ENCODE results near the gene HBB. TPM values are rescaled to one million over a fixed set of nuclear protein-coding genes. Genes with fewer than 3 reads are reported as not detected.

HBB gene
- not detected for polyA plus RNA-seq (2013, experiment 1 of 2)
- polyA plus RNA-seq (2013, experiment 2 of 2): not detected

GRCh38 chr11:5226732-5227310, at the start of gene HBB:
Gene HBB (minus strand): TSS chr11:5227071. CDS start chr11:5227021, 50 bp downstream.
- H3K18ac ChIP-seq (ENCODE audit: low read depth in 1 of 2, low read length in 2 of 2): no peak within 1 kb of the TSS
- H2BK12ac ChIP-seq (ENCODE audit: low read length in 2 of 2): no peak within 1 kb of the TSS
- H3K14ac ChIP-seq (ENCODE audit: low read length in 2 of 2): peak within 1 kb of the TSS in 1 of 2 experiments; percentile 36
- no peaks in the 10 kb centered on the region for H3K27me3 ChIP-seq (ENCODE audit: control insufficient read depth in 1 of 2, insufficient read depth in 1 of 2, low read length in 2 of 2)
- H3K4ac ChIP-seq (ENCODE audit: low read depth in 1 of 2, low read length in 2 of 2): no peak within 1 kb of the TSS
- no peaks in the 10 kb centered on the region for H3K9me3 ChIP-seq (ENCODE audit: control insufficient read depth, low read length)
- H4K91ac ChIP-seq (ENCODE audit: low read length): no peak within 1 kb of the TSS
- 100% methylated on average over 2 of the region's 3 CpGs for WGBS
- no peak within 1 kb of the TSS for H3K4me3 ChIP-seq (ENCODE audit: insufficient read depth in 1 of 2, low read depth in 1 of 2, low read length in 2 of 2)
- DNase-seq: no peak
- H3K27ac ChIP-seq (ENCODE audit: low read length, poor library complexity, severe bottlenecking): no peak within 1 kb of the TSS
- no peak within 1 kb of the TSS for H3K23ac ChIP-seq (ENCODE audit: low read length in 2 of 2)
- no peaks in the 10 kb centered on the region for H3K36me3 ChIP-seq (ENCODE audit: control insufficient read depth in 1 of 2, insufficient read depth in 2 of 2, low read depth in 1 of 2, low read length in 2 of 2)
- no peak within 1 kb of the TSS for H2AK5ac ChIP-seq (ENCODE audit: low read length, severe bottlenecking)
- no peak within 1 kb of the TSS for H3K4me2 ChIP-seq (ENCODE audit: low read length, poor library complexity, severe bottlenecking)
- no peak within 1 kb of the TSS for H2AFZ ChIP-seq (ENCODE audit: low read depth, low read length)
- H3K9ac ChIP-seq (ENCODE audit: low read length): no peak within 1 kb of the TSS
- no peaks in the 10 kb centered on the region for H3K4me1 ChIP-seq (ENCODE audit: control insufficient read depth, insufficient read depth, low read depth, low read length)
- H2BK120ac ChIP-seq (ENCODE audit: low read depth, low read length): no peak within 1 kb of the TSS
- no peak within 1 kb of the TSS for H2BK15ac ChIP-seq (ENCODE audit: low read depth, poor library complexity, severe bottlenecking)
- no peak within 1 kb of the TSS for H4K8ac ChIP-seq (ENCODE audit: low read length)
- H3K79me1 ChIP-seq (replicated peaks; ENCODE audit: low read length, poor library complexity, severe bottlenecking): no peaks in the 10 kb centered on the region
- H2BK5ac ChIP-seq (ENCODE audit: low read depth, low read length, poor library complexity, severe bottlenecking): no peak within 1 kb of the TSS

GRCh38 chr11:5275369-5276110, 48.7 kb upstream of the HBB start:
- no peak overlapping the region for H2BK5ac ChIP-seq (ENCODE audit: low read depth, low read length, poor library complexity, severe bottlenecking)
- no peak overlapping the region for H3K9ac ChIP-seq (ENCODE audit: low read length)
- no peaks in the 10 kb centered on the region for H3K36me3 ChIP-seq (ENCODE audit: control insufficient read depth in 1 of 2, insufficient read depth in 2 of 2, low read depth in 1 of 2, low read length in 2 of 2)
- H3K79me1 ChIP-seq (replicated peaks; ENCODE audit: low read length, poor library complexity, severe bottlenecking): no peaks in the 10 kb centered on the region
- no peak overlapping the region for H3K27ac ChIP-seq (ENCODE audit: low read length, poor library complexity, severe bottlenecking)
- no peaks in the 10 kb centered on the region for H3K4me1 ChIP-seq (ENCODE audit: control insufficient read depth, insufficient read depth, low read depth, low read length)
- no peak overlapping the region for H2AFZ ChIP-seq (ENCODE audit: low read depth, low read length)
- no peak overlapping the region for H4K8ac ChIP-seq (ENCODE audit: low read length)
- H4K91ac ChIP-seq (ENCODE audit: low read length): no peak overlapping the region
- H3K4me2 ChIP-seq (ENCODE audit: low read length, poor library complexity, severe bottlenecking): no peak overlapping the region
- no peaks in the 10 kb centered on the region for H3K27me3 ChIP-seq (ENCODE audit: control insufficient read depth in 1 of 2, insufficient read depth in 1 of 2, low read length in 2 of 2)
- DNase-seq: peak; percentile 49
- no peak overlapping the region for H2BK12ac ChIP-seq (ENCODE audit: low read length in 2 of 2)
- no peak overlapping the region for H2BK120ac ChIP-seq (ENCODE audit: low read depth, low read length)
- H3K14ac ChIP-seq (ENCODE audit: low read length in 2 of 2): no peak overlapping the region
- H3K18ac ChIP-seq (ENCODE audit: low read depth in 1 of 2, low read length in 2 of 2): no peak overlapping the region
- no peak overlapping the region for H3K23ac ChIP-seq (ENCODE audit: low read length in 2 of 2)
- WGBS: 51% methylated on average over 6 of the region's 6 CpGs
- H3K4ac ChIP-seq (ENCODE audit: low read depth in 1 of 2, low read length in 2 of 2): no peak overlapping the region
- H3K9me3 ChIP-seq (ENCODE audit: control insufficient read depth, low read length): no peaks in the 10 kb centered on the region
- H2BK15ac ChIP-seq (ENCODE audit: low read depth, poor library complexity, severe bottlenecking): no peak overlapping the region
- no peak overlapping the region for H3K4me3 ChIP-seq (ENCODE audit: insufficient read depth in 1 of 2, low read depth in 1 of 2, low read length in 2 of 2)
- no peak overlapping the region for H2AK5ac ChIP-seq (ENCODE audit: low read length, severe bottlenecking)

GRCh38 chr11:5274395-5274794, 47.5 kb upstream of the HBB start:
- no peaks in the 10 kb centered on the region for H3K4me1 ChIP-seq (ENCODE audit: control insufficient read depth, insufficient read depth, low read depth, low read length)
- peak overlapping the region in 1 of 2 experiments; percentile 4 for H3K14ac ChIP-seq (ENCODE audit: low read length in 2 of 2)
- H3K79me1 ChIP-seq (replicated peaks; ENCODE audit: low read length, poor library complexity, severe bottlenecking): no peaks in the 10 kb centered on the region
- H3K27me3 ChIP-seq (ENCODE audit: control insufficient read depth in 1 of 2, insufficient read depth in 1 of 2, low read length in 2 of 2): no peaks in the 10 kb centered on the region
- no peak overlapping the region for H2BK5ac ChIP-seq (ENCODE audit: low read depth, low read length, poor library complexity, severe bottlenecking)
- no peak overlapping the region for H2AK5ac ChIP-seq (ENCODE audit: low read length, severe bottlenecking)
- H2BK15ac ChIP-seq (ENCODE audit: low read depth, poor library complexity, severe bottlenecking): no peak overlapping the region
- H3K4me2 ChIP-seq (ENCODE audit: low read length, poor library complexity, severe bottlenecking): no peak overlapping the region
- WGBS: 27% methylated on average over 5 of the region's 5 CpGs
- H3K4ac ChIP-seq (ENCODE audit: low read depth in 1 of 2, low read length in 2 of 2): no peak overlapping the region
- no peak overlapping the region for H2BK12ac ChIP-seq (ENCODE audit: low read length in 2 of 2)
- H4K91ac ChIP-seq (ENCODE audit: low read length): no peak overlapping the region
- no peak overlapping the region for H3K27ac ChIP-seq (ENCODE audit: low read length, poor library complexity, severe bottlenecking)
- DNase-seq: peak; percentile 24
- H3K23ac ChIP-seq (ENCODE audit: low read length in 2 of 2): no peak overlapping the region
- H3K18ac ChIP-seq (ENCODE audit: low read depth in 1 of 2, low read length in 2 of 2): peak overlapping the region in 1 of 2 experiments; percentile 28
- H3K36me3 ChIP-seq (ENCODE audit: control insufficient read depth in 1 of 2, insufficient read depth in 2 of 2, low read depth in 1 of 2, low read length in 2 of 2): no peaks in the 10 kb centered on the region
- H2AFZ ChIP-seq (ENCODE audit: low read depth, low read length): no peak overlapping the region
- no peak overlapping the region for H3K9ac ChIP-seq (ENCODE audit: low read length)
- peak overlapping the region; percentile 52 for H4K8ac ChIP-seq (ENCODE audit: low read length)
- no peak overlapping the region for H2BK120ac ChIP-seq (ENCODE audit: low read depth, low read length)
- H3K9me3 ChIP-seq (ENCODE audit: control insufficient read depth, low read length): no peaks in the 10 kb centered on the region
- H3K4me3 ChIP-seq (ENCODE audit: insufficient read depth in 1 of 2, low read depth in 1 of 2, low read length in 2 of 2): no peak overlapping the region

GRCh38 chr11:5272395-5273017, 45.6 kb upstream of the HBB start:
- no peak overlapping the region for H2BK15ac ChIP-seq (ENCODE audit: low read depth, poor library complexity, severe bottlenecking)

More at GRCh38 chr11:5272395-5273017, 45.6 kb upstream of the HBB start:
- Histone ChIP-seq H2AK5ac (ENCODE audit: low read length, severe bottlenecking) (no peak overlapping the region), H3K27me3 (ENCODE audit: control insufficient read depth in 1 of 2, insufficient read depth in 1 of 2, low read length in 2 of 2) (no peaks in the 10 kb centered on the region), H3K14ac (ENCODE audit: low read length in 2 of 2) (no peak overlapping the region), H3K18ac (ENCODE audit: low read depth in 1 of 2, low read length in 2 of 2) (no peak overlapping the region), H3K27ac (ENCODE audit: low read length, poor library complexity, severe bottlenecking) (no peak overlapping the region), H3K36me3 (ENCODE audit: control insufficient read depth in 1 of 2, insufficient read depth in 2 of 2, low read depth in 1 of 2, low read length in 2 of 2) (no peaks in the 10 kb centered on the region), H3K9ac (ENCODE audit: low read length) (no peak overlapping the region), H3K9me3 (ENCODE audit: control insufficient read depth, low read length) (no peaks in the 10 kb centered on the region), H4K91ac (ENCODE audit: low read length) (no peak overlapping the region), H2BK5ac (ENCODE audit: low read depth, low read length, poor library complexity, severe bottlenecking) (no peak overlapping the region), H3K4ac (ENCODE audit: low read depth in 1 of 2, low read length in 2 of 2) (no peak overlapping the region), H3K4me2 (ENCODE audit: low read length, poor library complexity, severe bottlenecking) (no peak overlapping the region), H4K8ac (ENCODE audit: low read length) (no peak overlapping the region), H3K4me1 (ENCODE audit: control insufficient read depth, insufficient read depth, low read depth, low read length) (peaks cover 1% of the 10 kb centered on the region), H3K79me1 (replicated peaks; ENCODE audit: low read length, poor library complexity, severe bottlenecking) (no peaks in the 10 kb centered on the region), H2AFZ (ENCODE audit: low read depth, low read length) (no peak overlapping the region), H3K4me3 (ENCODE audit: insufficient read depth in 1 of 2, low read depth in 1 of 2, low read length in 2 of 2) (no peak overlapping the region), H3K23ac (ENCODE audit: low read length in 2 of 2) (no peak overlapping the region), H2BK12ac (ENCODE audit: low read length in 2 of 2) (no peak overlapping the region), H2BK120ac (ENCODE audit: low read depth, low read length) (no peak overlapping the region)
- WGBS: 100% methylated on average over 2 of the region's 4 CpGs
- DNase-seq: no peak

Data from mesenchymal stem cell (in vitro differentiated cells and primary cell).